ENCODE measurements around the gene ICA1. TPM values are rescaled to one million over a fixed set of nuclear protein-coding genes. Genes with fewer than 3 reads are reported as not detected.

ICA1 gene
- total and polyA plus RNA-seq, 2 of the 4 experiments (the other 2 are of a cell fraction), result not detected

DNA sequence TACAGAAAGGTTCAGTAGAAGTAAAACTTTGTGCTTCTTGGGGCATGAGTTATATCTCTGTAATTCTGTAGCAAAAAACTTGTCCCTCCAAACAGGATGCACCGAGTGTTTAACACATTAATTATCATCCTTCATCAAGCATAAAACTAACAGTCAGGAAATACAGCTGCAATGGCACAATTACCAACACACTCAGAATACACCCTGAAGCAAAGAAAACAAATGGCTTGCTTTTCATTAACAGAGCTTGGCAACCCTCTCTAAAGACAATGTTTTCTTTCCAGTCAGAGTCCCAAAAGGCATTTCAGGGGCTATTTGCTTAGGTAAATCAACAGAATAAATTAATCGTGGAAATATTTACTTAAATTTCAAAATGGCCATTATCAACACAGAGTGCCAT is 107.7 kb downstream of the ICA1 start:
- intact Hi-C loops (cut with micrococcal nuclease), result no loop called here
- no peak overlapping the region for H3K4ac ChIP-seq (ENCODE audit: low read depth, low read length)
- no peak overlapping the region for H3K4me2 ChIP-seq (ENCODE audit: low read depth, low read length)
- no peaks in the 10 kb centered on the region for H3K9me1 ChIP-seq (ENCODE audit: insufficient read depth, low read length)
- BruUV-seq (replicated peaks), result no TSS peak
- no peak overlapping the region for H2AFZ ChIP-seq (replicated peaks; ENCODE audit: low read length, poor library complexity)
- H3K9me3 ChIP-seq (ENCODE audit: control insufficient read depth, insufficient read depth, low read length), result no peaks in the 10 kb centered on the region
- DNase-seq, result no peak
- H2AK5ac ChIP-seq (ENCODE audit: low read depth, low read length), result no peak overlapping the region
- no peak overlapping the region for H3K4me3 ChIP-seq (ENCODE audit: insufficient read depth, low read depth, low read length)
- dilution Hi-C loops (cut with HindIII; ENCODE audit: low sequenced_read_pairs, unreplicated experiment), result no loop called here
- in situ Hi-C loops (cut with MboI; ENCODE audit: low sequenced_read_pairs), result no loop called here
- H3K14ac ChIP-seq (replicated peaks; ENCODE audit: low read depth, low read length), result no peak overlapping the region
- H3K79me1 ChIP-seq (ENCODE audit: low read depth in 1 of 2, low read length in 2 of 2), result no peaks in the 10 kb centered on the region
- no peak overlapping the region for H2BK5ac ChIP-seq (ENCODE audit: low read depth, low read length, poor library complexity, severe bottlenecking)
- H2BK120ac ChIP-seq (ENCODE audit: low read depth, low read length), result no peak overlapping the region
- WGBS, 2 experiments (ENCODE audit: extremely low coverage in 2 of 2, insufficient read length in 1 of 2), result no CpG with 5 or more reads among the region's 2 CpGs
- no peaks in the 10 kb centered on the region for H3K4me1 ChIP-seq (ENCODE audit: control insufficient read depth, insufficient read depth, low read length)
- TF ChIP-seq, protein P1, sequence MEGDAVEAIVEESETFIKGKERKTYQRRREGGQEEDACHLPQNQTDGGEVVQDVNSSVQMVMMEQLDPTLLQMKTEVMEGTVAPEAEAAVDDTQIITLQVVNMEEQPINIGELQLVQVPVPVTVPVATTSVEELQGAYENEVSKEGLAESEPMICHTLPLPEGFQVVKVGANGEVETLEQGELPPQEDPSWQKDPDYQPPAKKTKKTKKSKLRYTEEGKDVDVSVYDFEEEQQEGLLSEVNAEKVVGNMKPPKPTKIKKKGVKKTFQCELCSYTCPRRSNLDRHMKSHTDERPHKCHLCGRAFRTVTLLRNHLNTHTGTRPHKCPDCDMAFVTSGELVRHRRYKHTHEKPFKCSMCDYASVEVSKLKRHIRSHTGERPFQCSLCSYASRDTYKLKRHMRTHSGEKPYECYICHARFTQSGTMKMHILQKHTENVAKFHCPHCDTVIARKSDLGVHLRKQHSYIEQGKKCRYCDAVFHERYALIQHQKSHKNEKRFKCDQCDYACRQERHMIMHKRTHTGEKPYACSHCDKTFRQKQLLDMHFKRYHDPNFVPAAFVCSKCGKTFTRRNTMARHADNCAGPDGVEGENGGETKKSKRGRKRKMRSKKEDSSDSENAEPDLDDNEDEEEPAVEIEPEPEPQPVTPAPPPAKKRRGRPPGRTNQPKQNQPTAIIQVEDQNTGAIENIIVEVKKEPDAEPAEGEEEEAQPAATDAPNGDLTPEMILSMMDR (conservative IDR thresholded peaks at IDR 0.05; ENCODE audit: low read depth, low read length), result no peak
- TF ChIP-seq POLR2A (IDR thresholded peaks at IDR 0.05; ENCODE audit: low read depth, low read length) (no peak), RCOR1 (IDR thresholded peaks at IDR 0.05; ENCODE audit: insufficient replicate concordance, low read length) (no peak), MAFK (IDR thresholded peaks at IDR 0.05; ENCODE audit: low read depth, low read length) (no peak), NFE2L2 (IDR thresholded peaks at IDR 0.05; ENCODE audit: low read depth, low read length) (no peak), RAD21 (IDR thresholded peaks at IDR 0.05; ENCODE audit: low read length) (no peak), BHLHE40 (IDR thresholded peaks at IDR 0.05; ENCODE audit: low read depth, low read length) (no peak), FOS (IDR thresholded peaks at IDR 0.05; ENCODE audit: low read depth, low read length) (no peak)
- TF ChIP-seq, protein P2, sequence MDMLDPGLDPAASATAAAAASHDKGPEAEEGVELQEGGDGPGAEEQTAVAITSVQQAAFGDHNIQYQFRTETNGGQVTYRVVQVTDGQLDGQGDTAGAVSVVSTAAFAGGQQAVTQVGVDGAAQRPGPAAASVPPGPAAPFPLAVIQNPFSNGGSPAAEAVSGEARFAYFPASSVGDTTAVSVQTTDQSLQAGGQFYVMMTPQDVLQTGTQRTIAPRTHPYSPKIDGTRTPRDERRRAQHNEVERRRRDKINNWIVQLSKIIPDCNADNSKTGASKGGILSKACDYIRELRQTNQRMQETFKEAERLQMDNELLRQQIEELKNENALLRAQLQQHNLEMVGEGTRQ (IDR thresholded peaks at IDR 0.05; ENCODE audit: low read depth, low read length), result no peak
- TF ChIP-seq, protein P3, sequence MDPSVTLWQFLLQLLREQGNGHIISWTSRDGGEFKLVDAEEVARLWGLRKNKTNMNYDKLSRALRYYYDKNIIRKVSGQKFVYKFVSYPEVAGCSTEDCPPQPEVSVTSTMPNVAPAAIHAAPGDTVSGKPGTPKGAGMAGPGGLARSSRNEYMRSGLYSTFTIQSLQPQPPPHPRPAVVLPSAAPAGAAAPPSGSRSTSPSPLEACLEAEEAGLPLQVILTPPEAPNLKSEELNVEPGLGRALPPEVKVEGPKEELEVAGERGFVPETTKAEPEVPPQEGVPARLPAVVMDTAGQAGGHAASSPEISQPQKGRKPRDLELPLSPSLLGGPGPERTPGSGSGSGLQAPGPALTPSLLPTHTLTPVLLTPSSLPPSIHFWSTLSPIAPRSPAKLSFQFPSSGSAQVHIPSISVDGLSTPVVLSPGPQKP (IDR thresholded peaks at IDR 0.05; ENCODE audit: borderline replicate concordance, low read depth, low read length), result no peak
- ATAC-seq (ENCODE audit: low read depth), result no peak
- CTCF ChIA-PET, result no interaction called here
- no peak overlapping the region for H2BK20ac ChIP-seq (ENCODE audit: low read depth, low read length)
- H2BK15ac ChIP-seq (ENCODE audit: low read depth, low read length), result no peak overlapping the region
- no peak overlapping the region for H3K56ac ChIP-seq (ENCODE audit: extremely low read depth, insufficient read depth, low read length)
- no peak overlapping the region for H3K9ac ChIP-seq (ENCODE audit: low read depth, low read length)
- no peak overlapping the region for H4K91ac ChIP-seq (ENCODE audit: insufficient read depth, low read depth, low read length)
- H3K36me3 ChIP-seq (ENCODE audit: control insufficient read depth, insufficient read depth, low read length), result no peaks in the 10 kb centered on the region
- H4K8ac ChIP-seq (ENCODE audit: low read depth in 2 of 2, low read length in 2 of 2), result no peak overlapping the region
- no peak overlapping the region for H3K18ac ChIP-seq (ENCODE audit: low read depth, low read length)
- POLR2A ChIA-PET (ENCODE audit: unreplicated experiment), result no interaction called here
- H4K20me1 ChIP-seq (ENCODE audit: insufficient read depth, low read length), result no peaks in the 10 kb centered on the region
- no peak overlapping the region for H2AK9ac ChIP-seq (replicated peaks; ENCODE audit: low read depth, low read length, poor library complexity)
- no peak overlapping the region for H3K27ac ChIP-seq (ENCODE audit: insufficient read depth, low read length)
- no peak overlapping the region for H3K23ac ChIP-seq (ENCODE audit: low read depth, low read length)
- no peak overlapping the region for H4K5ac ChIP-seq (ENCODE audit: low read depth, low read length)
- no peaks in the 10 kb centered on the region for H3K27me3 ChIP-seq (ENCODE audit: control insufficient read depth, insufficient read depth, low read length)

Data from IMR-90 (cell line).